Muscle of leg (tissue), 11 donors: Measurements from ENCODE around the gene BIRC7. TPM values are rescaled to one million over a fixed set of nuclear protein-coding genes. Genes with fewer than 3 reads are reported as not detected.

Source experiments
- DNase-seq: peaks from one replicate; pipeline ENCODE4 v3.0.0; 2013
- H3K27ac ChIP-seq: one replicate; pipeline ENCODE4 v1.5.1; 2013; ENCODE audit warnings: mild to moderate bottlenecking, low read length, control low read depth
- H3K27me3 ChIP-seq: one replicate; pipeline ENCODE4 v1.6.1; 2013; ENCODE audit warnings: low read length; ENCODE audit not compliant: control insufficient read depth, insufficient read depth
- H3K36me3 ChIP-seq: one replicate; pipeline ENCODE4 v1.6.1; 2013; ENCODE audit warnings: low read length; ENCODE audit not compliant: control insufficient read depth, insufficient read depth
- H3K4me1 ChIP-seq: one replicate; pipeline ENCODE4 v1.6.1; 2013; ENCODE audit warnings: low read length; ENCODE audit not compliant: control insufficient read depth, insufficient read depth
- H3K4me3 ChIP-seq: one replicate; pipeline ENCODE4 v1.5.1; 2013; ENCODE audit warnings: low read length, control low read depth
- H3K9me3 ChIP-seq: replicated peaks from 2 replicates; pipeline ENCODE4 v1.6.1; 2013; ENCODE audit warnings: low read depth, low read length; ENCODE audit not compliant: control insufficient read depth
- WGBS: methylation state at CpG from one replicate; pipeline ENCODE4 v1.1.5; 2013; ENCODE audit warnings: missing lambda C conversion rate; ENCODE audit not compliant: insufficient coverage; 5-methylcytosine and 5-hydroxymethylcytosine counted together
- polyA plus RNA-seq, 8 donors: library from polyadenylated mRNA; unstranded; fragments of 120-200 nt; gene quantifications; one replicate each; pipeline versions ENCODE4 v1.2.1 to v1.2.3, GENCODE V29; 2013; ENCODE audit warnings: inconsistent platforms in 1 of 8, low replicate concordance in 1 of 8; ENCODE audit not compliant: insufficient read length in 8 of 8, insufficient read depth in 1 of 8
- total RNA-seq: library from RNA; stranded (reverse); fragments of 120-200 nt; gene quantifications from one replicate; pipeline ENCODE4 v1.2.4, GENCODE V29; 2013

The BIRC7 gene
- total and polyA plus RNA-seq, 9 donors = 0.13 to 0.61 (median 0.22) TPM; not detected in 4

GRCh38 chr20:63280371-63280770, 44.7 kb downstream of the BIRC7 start:
- Histone ChIP-seq H3K9me3 (no peaks in the 10 kb centered on the region), H3K27me3 (no peaks in the 10 kb centered on the region), H3K4me1 (peaks cover 19% of the 10 kb centered on the region), H3K36me3 (peaks cover 88% of the 10 kb centered on the region), H3K4me3 (no peak overlapping the region), H3K27ac (no peak overlapping the region)
- 86% methylated on average over 5 of the region's 6 CpGs for WGBS
- DNase-seq = no peak

- Histone ChIP-seq H3K36me3 (peaks cover 88% of the 10 kb centered on the region), H3K27me3 (no peaks in the 10 kb centered on the region), H3K4me3 (no peak overlapping the region), H3K27ac (peak overlapping the region; percentile 65), H3K9me3 (no peaks in the 10 kb centered on the region), H3K4me1 (peaks cover 19% of the 10 kb centered on the region)
- 72% methylated on average over 19 of the region's 19 CpGs for WGBS
- DNase-seq = no peak
Measured at GRCh38 chr20:63280929-63281545, 45.3 kb downstream of the BIRC7 start.

- H3K27ac ChIP-seq = peak overlapping the region; percentile 74
- WGBS = 85% methylated on average over 37 of the region's 38 CpGs
Measured at GRCh38 chr20:63281742-63282665, 46.3 kb downstream of the BIRC7 start.

GRCh38 chr20:63282946-63283345, 47.2 kb downstream of the BIRC7 start:
- H3K27ac ChIP-seq = no peak overlapping the region
- WGBS = 87% methylated on average over 14 of the region's 17 CpGs
- no peaks in the 10 kb centered on the region for H3K27me3 ChIP-seq
- no peak for DNase-seq
- no peaks in the 10 kb centered on the region for H3K9me3 ChIP-seq
- H3K4me1 ChIP-seq = peaks cover 19% of the 10 kb centered on the region
- H3K4me3 ChIP-seq = no peak overlapping the region
- peaks cover 89% of the 10 kb centered on the region for H3K36me3 ChIP-seq

More at GRCh38 chr20:63281742-63282665, 46.3 kb downstream of the BIRC7 start:
- Histone ChIP-seq H3K36me3 (peaks cover 87% of the 10 kb centered on the region), H3K4me3 (no peak overlapping the region), H3K9me3 (no peaks in the 10 kb centered on the region), H3K4me1 (peaks cover 19% of the 10 kb centered on the region), H3K27me3 (no peaks in the 10 kb centered on the region)
- DNase-seq = peak; percentile 54

- Histone ChIP-seq H3K9me3 (no peaks in the 10 kb centered on the region), H3K4me3 (no peak overlapping the region), H3K27me3 (no peaks in the 10 kb centered on the region), H3K27ac (no peak overlapping the region), H3K4me1 (peaks cover 19% of the 10 kb centered on the region), H3K36me3 (peaks cover 89% of the 10 kb centered on the region)
- no peak for DNase-seq
- 92% methylated on average over 32 of the region's 33 CpGs for WGBS
Measured at GRCh38 chr20:63283397-63284082, 47.8 kb downstream of the BIRC7 start.

GRCh38 chr20:63284083-63284440, 48.4 kb downstream of the BIRC7 start:
- no peak for DNase-seq
- Histone ChIP-seq H3K9me3 (no peaks in the 10 kb centered on the region), H3K36me3 (peaks cover 89% of the 10 kb centered on the region), H3K4me3 (no peak overlapping the region), H3K27ac (peak overlapping the region; percentile 29), H3K4me1 (peaks cover 19% of the 10 kb centered on the region), H3K27me3 (no peaks in the 10 kb centered on the region)
- WGBS = no CpG with 5 or more reads among the region's 14 CpGs

- peak overlapping the region; percentile 29 for H3K27ac ChIP-seq
- no peaks in the 10 kb centered on the region for H3K9me3 ChIP-seq
- DNase-seq = no peak
- no peaks in the 10 kb centered on the region for H3K27me3 ChIP-seq
- H3K36me3 ChIP-seq = peaks cover 89% of the 10 kb centered on the region
- WGBS = 84% methylated on average over 22 of the region's 25 CpGs
- peaks cover 19% of the 10 kb centered on the region for H3K4me1 ChIP-seq
- H3K4me3 ChIP-seq = no peak overlapping the region
Measured at GRCh38 chr20:63284544-63284949, 48.8 kb downstream of the BIRC7 start.

- Histone ChIP-seq H3K27me3 (no peaks in the 10 kb centered on the region), H3K4me1 (peaks cover 19% of the 10 kb centered on the region), H3K36me3 (peaks cover 88% of the 10 kb centered on the region), H3K9me3 (no peaks in the 10 kb centered on the region), H3K27ac (no peak overlapping the region), H3K4me3 (no peak overlapping the region)
- no peak for DNase-seq
- WGBS = 79% methylated on average over 7 of the region's 13 CpGs
Measured at GRCh38 chr20:63284981-63285524, 49.3 kb downstream of the BIRC7 start.

- Histone ChIP-seq H3K4me3 (no peak overlapping the region), H3K9me3 (no peaks in the 10 kb centered on the region), H3K27ac (no peak overlapping the region), H3K36me3 (peaks cover 79% of the 10 kb centered on the region), H3K27me3 (no peaks in the 10 kb centered on the region), H3K4me1 (peaks cover 17% of the 10 kb centered on the region)
- 90% methylated on average over 37 of the region's 44 CpGs for WGBS
- DNase-seq = no peak
Measured at GRCh38 chr20:63285636-63286615, 50.2 kb downstream of the BIRC7 start.
